Muscle of back (tissue), 11 donors: ENCODE measurements around the gene ZNF385C. TPM values are rescaled to one million over a fixed set of nuclear protein-coding genes. Genes with fewer than 3 reads are reported as not detected.

Experiments
- DNase-seq, 3 donors: peaks; one replicate each; pipeline versions ENCODE4 v3.0.0 to v3.0.0-alpha.2; 2013
- polyA plus RNA-seq, 10 donors: library from polyadenylated mRNA; unstranded; fragments of 120-200 nt; gene quantifications; one replicate each; pipeline ENCODE4 v1.2.1, GENCODE V29; 2013; ENCODE audit not compliant: insufficient read length in 10 of 10

Gene ZNF385C
- polyA plus RNA-seq, 10 donors, result 4.3 to 16.1 (median 7.8) TPM

DNA sequence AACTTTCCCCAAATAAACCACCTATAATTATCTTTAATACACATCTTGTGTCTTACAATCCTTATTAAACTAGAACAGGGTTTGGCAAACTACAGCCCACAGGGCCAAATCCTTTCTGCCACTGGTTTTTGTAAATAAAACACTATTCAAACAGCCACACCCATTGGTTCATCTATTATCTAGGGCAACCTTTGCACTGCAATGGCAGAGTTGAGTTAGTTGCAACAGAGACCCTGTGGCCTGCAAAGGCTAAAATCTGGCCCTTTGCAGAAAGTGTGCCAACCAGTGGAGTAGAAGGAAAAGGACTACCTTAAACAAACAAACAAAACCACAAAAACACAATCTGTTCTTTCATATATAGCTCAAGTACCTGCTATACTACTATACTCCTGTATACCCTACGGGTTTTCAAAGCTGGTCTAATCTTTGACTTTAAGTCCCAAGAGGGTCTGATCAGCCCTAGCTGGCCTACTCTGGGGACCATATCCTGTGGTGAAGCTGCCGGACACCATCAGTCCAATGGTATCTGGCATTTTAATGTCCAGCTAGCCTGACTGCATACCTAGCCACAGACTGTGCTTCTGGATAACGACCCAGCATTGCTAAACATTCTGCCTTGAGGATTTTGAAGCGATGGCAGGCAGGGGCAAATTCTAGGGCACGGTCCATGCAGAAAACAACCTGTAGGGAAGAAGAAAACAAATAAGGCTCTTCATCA, 108.4 kb downstream of the ZNF385C start:
- DNase-seq, result no peak

DNA sequence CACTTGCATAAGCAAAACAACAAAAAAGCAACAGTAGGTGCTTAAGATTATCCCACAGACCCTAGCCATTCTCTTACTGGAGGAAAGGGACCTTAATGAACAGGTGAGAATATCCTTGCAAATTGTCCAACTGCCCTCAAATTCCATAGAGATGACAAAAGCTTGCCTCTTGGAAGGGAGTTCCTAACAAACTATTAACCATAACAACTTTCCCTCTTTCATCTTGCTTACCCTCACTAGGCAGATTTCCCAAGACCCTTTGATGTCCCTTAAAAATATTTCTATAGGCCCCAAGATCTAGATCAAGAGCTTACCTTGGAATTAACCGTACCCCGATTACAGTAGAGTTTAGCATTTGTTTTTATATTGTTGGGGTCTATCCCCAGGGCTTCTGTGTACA, 109.9 kb downstream of the ZNF385C start:
- no peak for DNase-seq

DNA sequence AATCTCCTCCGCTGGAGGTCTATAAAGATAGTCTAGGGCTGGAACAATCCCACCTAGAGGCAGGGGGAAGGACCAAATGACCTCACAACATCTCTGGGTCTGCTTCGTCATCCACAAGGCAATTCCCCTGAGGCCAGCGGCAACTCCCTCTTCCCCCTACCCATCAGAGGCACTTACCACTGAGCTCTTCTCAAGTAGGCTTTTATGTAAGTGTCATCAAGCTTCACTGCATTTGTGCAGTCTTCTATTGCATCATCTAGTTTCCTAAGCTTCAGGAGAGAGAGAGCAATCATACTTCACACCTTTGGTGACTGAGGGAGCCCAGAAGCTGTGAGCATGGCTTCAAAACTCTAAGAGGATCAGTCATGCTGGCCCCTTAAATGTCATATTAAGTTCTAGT, 110.6 kb downstream of the ZNF385C start:
- no peak for DNase-seq

DNA sequence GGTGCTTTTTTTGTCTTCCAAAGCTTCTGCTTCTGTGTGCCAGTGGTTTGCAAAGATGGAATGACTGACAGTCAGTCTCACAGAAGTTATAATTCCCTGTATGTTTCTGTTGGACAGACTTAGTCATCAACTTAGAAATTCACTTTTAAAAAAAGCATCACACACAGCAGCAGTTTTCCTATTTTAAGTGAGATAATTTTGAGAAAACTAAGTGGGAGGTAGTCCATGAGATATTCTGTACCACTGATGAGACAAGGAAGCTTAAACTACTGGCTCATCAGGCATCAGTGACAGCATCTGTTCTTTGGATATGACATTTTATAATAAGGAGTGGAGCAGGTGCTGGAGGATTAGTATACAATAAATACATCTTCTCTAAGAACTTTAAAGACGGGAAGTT, 111.6 kb downstream of the ZNF385C start:
- no peak for DNase-seq

DNA sequence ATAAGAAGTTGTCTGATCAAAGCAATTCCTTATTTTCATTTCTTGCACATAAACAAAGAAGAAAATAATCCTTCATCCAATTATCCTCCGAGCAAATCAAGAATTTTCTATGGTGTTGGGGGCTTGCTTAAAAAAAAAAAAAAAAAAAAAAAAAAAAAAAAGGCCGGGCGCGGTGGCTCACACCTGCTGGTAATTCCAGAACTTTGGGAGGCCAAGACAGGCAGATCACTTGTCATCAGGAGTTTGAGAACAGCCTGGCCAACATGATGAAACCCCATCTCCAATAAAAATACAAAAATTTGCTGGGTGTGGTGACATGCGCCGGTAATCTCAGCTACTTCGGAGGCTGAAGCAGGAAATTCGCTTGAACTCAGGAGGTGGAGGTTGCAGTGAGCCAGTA, 112.4 kb downstream of the ZNF385C start:
- no peak for DNase-seq

DNA sequence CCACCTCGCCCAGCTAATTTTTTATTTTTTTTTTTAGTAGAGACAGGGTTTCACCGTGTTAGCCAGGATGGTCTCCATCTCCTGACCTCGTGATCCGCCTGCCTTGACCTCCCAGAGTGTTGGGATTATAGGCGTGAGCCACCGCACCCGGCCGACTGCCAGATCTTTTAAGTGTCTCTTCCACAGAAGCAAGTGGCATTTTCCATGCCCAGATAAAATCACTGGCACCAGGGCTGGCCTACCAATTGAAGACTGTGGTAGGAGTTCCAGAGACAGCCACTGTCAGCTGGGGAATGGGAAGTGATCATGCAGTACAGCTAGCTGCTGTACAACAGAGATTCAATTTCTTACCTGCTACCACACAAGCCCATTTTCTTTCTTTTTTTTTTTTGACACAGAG, 113.8 kb downstream of the ZNF385C start:
- DNase-seq, result no peak

DNA sequence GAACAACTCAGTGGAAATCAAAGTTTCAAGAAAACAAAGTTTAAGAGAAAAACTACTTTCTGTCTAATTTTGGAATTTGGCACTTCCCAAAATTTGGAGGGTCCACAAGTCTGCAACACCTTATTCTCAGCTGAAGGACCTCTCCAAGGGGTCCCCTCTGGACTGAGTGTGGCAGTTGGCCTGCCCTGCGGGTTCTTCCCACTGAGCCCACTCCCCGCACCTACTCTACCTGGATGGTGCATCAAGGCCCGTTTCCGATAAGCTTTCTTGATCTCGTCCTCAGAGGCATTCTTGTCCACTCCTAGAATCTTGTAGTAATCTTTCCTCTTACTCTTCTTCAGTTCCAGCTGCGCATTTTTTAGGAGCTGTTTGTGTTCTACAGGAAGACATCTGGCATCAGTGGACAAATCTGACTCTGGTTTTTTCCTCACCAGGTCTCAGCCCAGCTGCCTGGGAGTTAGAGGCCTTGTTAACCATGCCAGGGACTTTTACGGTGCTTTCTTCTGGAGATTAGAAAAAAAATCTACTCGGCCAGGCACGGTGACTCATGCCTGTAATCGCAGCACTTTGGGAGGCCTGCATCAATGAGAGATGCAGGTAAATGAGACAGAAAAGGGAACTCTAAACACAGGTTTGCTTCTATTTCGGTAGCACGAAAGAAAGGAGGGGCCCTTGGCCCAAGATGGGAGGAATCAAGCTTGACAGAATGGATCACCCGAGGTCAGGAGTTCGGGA, 116.1 kb downstream of the ZNF385C start:
- no peak for DNase-seq

DNA sequence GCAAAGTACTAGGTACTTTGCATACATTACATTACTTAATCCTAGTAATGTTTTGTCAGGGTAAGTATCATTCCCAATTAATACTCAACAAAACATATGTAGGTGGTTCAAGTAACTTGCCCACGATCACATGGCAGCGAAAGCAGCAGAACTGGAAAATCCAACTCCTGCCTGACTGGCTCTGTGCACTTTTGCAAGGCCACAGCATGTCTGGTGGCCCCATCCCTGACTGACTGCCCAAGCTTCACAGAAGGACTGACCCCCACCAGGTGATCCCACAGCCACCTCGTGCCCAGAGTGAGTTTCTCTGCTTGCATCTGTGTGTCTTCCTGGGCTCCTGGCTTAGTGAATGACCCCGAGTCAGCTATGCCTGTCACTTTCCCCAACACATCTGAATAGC, 120.3 kb downstream of the ZNF385C start:
- DNase-seq, result no peak

DNA sequence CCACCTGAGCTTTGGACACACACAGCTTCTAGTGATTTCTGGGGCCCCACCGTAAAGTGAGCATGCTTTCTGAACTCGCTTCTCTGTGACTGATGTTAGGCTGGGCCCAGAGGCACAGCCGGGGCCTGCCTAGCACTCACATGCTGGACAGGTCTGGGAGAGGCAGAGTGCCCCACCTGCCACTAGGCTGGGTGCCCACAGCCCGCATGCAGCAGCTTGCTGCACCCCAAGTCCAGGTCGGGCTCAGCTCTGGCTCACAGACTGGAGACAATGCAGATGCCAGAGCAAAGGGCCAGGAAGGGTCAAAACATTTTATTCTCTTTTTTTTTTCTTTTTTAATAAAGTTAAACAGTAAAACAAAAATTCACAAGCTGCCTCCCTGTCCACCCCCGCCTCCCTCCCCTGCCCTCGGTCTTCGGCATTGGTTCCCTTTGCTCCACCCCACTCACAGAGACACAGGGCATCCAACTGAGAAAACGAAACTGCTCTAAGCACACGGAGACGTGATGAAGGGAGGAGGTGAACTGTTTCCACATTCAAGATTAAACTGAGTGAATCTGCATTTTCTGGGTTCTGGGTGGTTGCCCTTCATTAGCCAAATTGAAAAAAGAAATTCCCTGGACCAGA, 122.0 kb downstream of the ZNF385C start:
- DNase-seq, result no peak

Other genes starting within 250 kb of the ZNF385C start
- gene KLHL11, start 233.1 kb downstream of the ZNF385C start, polyA plus RNA-seq, result 1 to 10 TPM; 4.4 to 6.4 (median 5.6) TPM
- 10 to 100 TPM; 48.4 to 77.4 (median 58.5) TPM for gene ACLY, start 179.5 kb downstream of the ZNF385C start, polyA plus RNA-seq
- gene ODAD4, start 167.9 kb downstream of the ZNF385C start, polyA plus RNA-seq, result 1 to 10 TPM in 1 of 10 donors, under 1 TPM in 9; 0.53 to 1.2 (median 0.71) TPM
- gene CNP, start 131.7 kb downstream of the ZNF385C start, polyA plus RNA-seq, result 10 to 100 TPM; 34.3 to 62.8 (median 41.1) TPM
- 100 to 1,000 TPM in 2 of 10 donors, 10 to 100 TPM in 8; 79.1 to 109 (median 91.0) TPM for gene DNAJC7, start 81.0 kb downstream of the ZNF385C start, polyA plus RNA-seq
- gene NKIRAS2, start 78.4 kb downstream of the ZNF385C start, polyA plus RNA-seq, result 10 to 100 TPM; 32.9 to 50.9 (median 41.2) TPM
- 1 to 10 TPM in 6 of 10 donors, under 1 TPM in 4; 0.87 to 1.7 (median 1.0) TPM for gene C17orf113, start 47.9 kb downstream of the ZNF385C start, polyA plus RNA-seq
- gene DHX58, start 14.2 kb upstream of the ZNF385C start, polyA plus RNA-seq, result 1 to 10 TPM; 3.7 to 8.7 (median 5.2) TPM
- 10 to 100 TPM; 28.7 to 62.9 (median 44.1) TPM for gene KAT2A, start 22.9 kb upstream of the ZNF385C start, polyA plus RNA-seq
- under 1 TPM in 9 of 10 donors, not detected in 1; 0.11 to 0.38 (median 0.21) TPM for gene HSPB9, start 24.3 kb upstream of the ZNF385C start, polyA plus RNA-seq
- 10 to 100 TPM; 49.8 to 89.5 (median 63.1) TPM for gene RAB5C, start 56.5 kb upstream of the ZNF385C start, polyA plus RNA-seq
- gene KCNH4, start 82.7 kb upstream of the ZNF385C start, polyA plus RNA-seq, result under 1 TPM in 3 of 10 donors, not detected in 7; 0.03 to 0.06 (median 0.05) TPM
- gene HCRT, start 87.0 kb upstream of the ZNF385C start, polyA plus RNA-seq, result under 1 TPM in 1 of 10 donors, not detected in 9; 0.27 TPM
- 10 to 100 TPM in 5 of 10 donors, 1 to 10 TPM in 5; 8.4 to 12.9 (median 10.2) TPM for gene GHDC, start 96.0 kb upstream of the ZNF385C start, polyA plus RNA-seq
- 10 to 100 TPM; 30.4 to 51.6 (median 40.3) TPM for gene STAT5B, start 177.9 kb upstream of the ZNF385C start, polyA plus RNA-seq
- gene STAT5A, start 190.0 kb upstream of the ZNF385C start, polyA plus RNA-seq, result 10 to 100 TPM; 13.5 to 19.9 (median 16.0) TPM